Immature natural killer cell (primary cell): Measurements from ENCODE around the gene ARID4B. TPM values are rescaled to one million over a fixed set of nuclear protein-coding genes. Genes with fewer than 3 reads are reported as not detected.
"Not testable (repeated sequence)": the region's sequence is repeated elsewhere in the genome, so short reads cannot be mapped to it uniquely, and the experiment has no call there.

Experiments used
- DNase-seq, 3 donors: peaks; one replicate each; pipeline ENCODE4 v3.0.0; 2022; ENCODE audit warnings: mixed read lengths in 1 of 3
- H3K27ac Mint-ChIP-seq, 6 donors: one replicate each; pipeline ENCODE4 v1.8.0; 2020; ENCODE audit warnings: mixed read lengths in 6 of 6, mild to moderate bottlenecking in 5 of 6, inconsistent platforms in 4 of 6, moderate library complexity in 3 of 6
- H3K27me3 Mint-ChIP-seq, 3 donors: one replicate each; pipeline ENCODE4 v1.8.0; 2020 to 2021; ENCODE audit warnings: low read depth in 3 of 3, mild to moderate bottlenecking in 3 of 3, mixed read lengths in 3 of 3, moderate library complexity in 3 of 3, inconsistent platforms in 1 of 3
- H3K36me3 Mint-ChIP-seq, 3 donors: one replicate each; pipeline ENCODE4 v1.8.0; 2020; ENCODE audit warnings: mixed read lengths in 3 of 3, inconsistent platforms in 2 of 3, mild to moderate bottlenecking in 2 of 3
- H3K4me1 Mint-ChIP-seq, 2 donors: one replicate each; pipeline ENCODE4 v1.8.0; 2020; ENCODE audit warnings: inconsistent platforms in 2 of 2, mild to moderate bottlenecking in 2 of 2, mixed read lengths in 2 of 2, moderate library complexity in 1 of 2
- H3K4me3 Mint-ChIP-seq, 5 donors: one replicate each; pipeline ENCODE4 v1.8.0; 2020; ENCODE audit warnings: mild to moderate bottlenecking in 5 of 5, mixed read lengths in 5 of 5, inconsistent platforms in 3 of 5, moderate library complexity in 3 of 5
- H3K9me3 Mint-ChIP-seq, 6 donors: one replicate each; pipeline ENCODE4 v1.8.0; 2020; ENCODE audit warnings: mild to moderate bottlenecking in 6 of 6, mixed read lengths in 6 of 6, inconsistent platforms in 4 of 6, moderate library complexity in 3 of 6
- polyA plus RNA-seq, 3 donors: library from polyadenylated mRNA; unstranded; fragments of 300-500 nt; fragmentation: Illumina TruSeq; gene quantifications; one replicate each; pipeline ENCODE4 v1.2.3, GENCODE V29; 2021

Gene ARID4B
- polyA plus RNA-seq, 3 donors from 2014 or later, result 28.3 to 77.9 (median 34.2) TPM

- no peaks in the 10 kb centered on the region for H3K9me3 Mint-ChIP-seq
- no peaks in the 10 kb centered on the region for H3K27me3 Mint-ChIP-seq
- peak overlapping the region in 2 of 6 donors; percentile 10 for H3K27ac Mint-ChIP-seq
- H3K4me1 Mint-ChIP-seq, result peaks cover 74 to 92% of the 10 kb centered on the region in 2 donors
- no peaks in the 10 kb centered on the region for H3K36me3 Mint-ChIP-seq
- no peak for DNase-seq
- H3K4me3 Mint-ChIP-seq, result no peak overlapping the region
Observed at GRCh38 chr1:235266967-235267366, 61.0 kb downstream of the ARID4B start.

GRCh38 chr1:235266325-235266724 lies 61.7 kb downstream of the ARID4B start:
- Mint-ChIP-seq H3K4me1 (peaks cover 75 to 95% of the 10 kb centered on the region in 2 donors), H3K4me3 (no peak overlapping the region), H3K36me3 (no peaks in the 10 kb centered on the region), H3K27me3 (no peaks in the 10 kb centered on the region), H3K27ac (peak overlapping the region in 3 of 6 donors; percentile 10 to 51 (median 12)), H3K9me3 (no peaks in the 10 kb centered on the region)
- DNase-seq, result no peak

GRCh38 chr1:235265900-235266299 lies 62.1 kb downstream of the ARID4B start:
- Mint-ChIP-seq H3K36me3 (no peaks in the 10 kb centered on the region), H3K27ac (peak overlapping the region in 1 of 6 donors; percentile 51), H3K9me3 (no peaks in the 10 kb centered on the region), H3K4me3 (no peak overlapping the region), H3K4me1 (peaks cover 77 to 96% of the 10 kb centered on the region in 2 donors), H3K27me3 (no peaks in the 10 kb centered on the region)
- DNase-seq, result no peak

- no peaks in the 10 kb centered on the region for H3K27me3 Mint-ChIP-seq
- peak overlapping the region in 4 of 5 donors; percentile 4 to 63 (median 24) for H3K4me3 Mint-ChIP-seq
- peak overlapping the region in 3 of 6 donors; percentile 23 to 75 (median 26) for H3K27ac Mint-ChIP-seq
Observed at GRCh38 chr1:235264327-235264726, 63.7 kb downstream of the ARID4B start.

GRCh38 chr1:235262539-235262938 lies 65.4 kb downstream of the ARID4B start:
- Mint-ChIP-seq H3K27me3 (no peaks in the 10 kb centered on the region), H3K36me3 (no peaks in the 10 kb centered on the region), H3K4me1 (peaks cover 75 to 96% of the 10 kb centered on the region in 2 donors), H3K27ac (no peak overlapping the region), H3K9me3 (no peaks in the 10 kb centered on the region), H3K4me3 (no peak overlapping the region)
- DNase-seq, result no peak

More at GRCh38 chr1:235264327-235264726, 63.7 kb downstream of the ARID4B start:
- Mint-ChIP-seq H3K4me1 (peaks cover 75 to 96% of the 10 kb centered on the region in 2 donors), H3K9me3 (no peaks in the 10 kb centered on the region), H3K36me3 (no peaks in the 10 kb centered on the region)
- no peak for DNase-seq

- DNase-seq, result no peak
- H3K27ac Mint-ChIP-seq, result peak overlapping the region in 1 of 6 donors; percentile 16
- H3K4me3 Mint-ChIP-seq, result no peak overlapping the region
- no peaks in the 10 kb centered on the region for H3K9me3 Mint-ChIP-seq
- peaks cover 74 to 96% of the 10 kb centered on the region in 2 donors for H3K4me1 Mint-ChIP-seq
- no peaks in the 10 kb centered on the region for H3K36me3 Mint-ChIP-seq
- no peaks in the 10 kb centered on the region for H3K27me3 Mint-ChIP-seq
Observed at GRCh38 chr1:235261243-235261642, 66.7 kb downstream of the ARID4B start.

- no peak for DNase-seq
- Mint-ChIP-seq H3K27ac (peak overlapping the region; percentile 15 to 81 (median 60)), H3K9me3 (no peaks in the 10 kb centered on the region), H3K4me3 (peak overlapping the region; percentile 20 to 62 (median 44)), H3K36me3 (no peaks in the 10 kb centered on the region), H3K4me1 (peaks cover 62 to 90% of the 10 kb centered on the region in 2 donors), H3K27me3 (no peaks in the 10 kb centered on the region)
Observed at GRCh38 chr1:235259133-235259778, 68.7 kb downstream of the ARID4B start.

GRCh38 chr1:235258068-235258467 lies 69.9 kb downstream of the ARID4B start:
- H3K4me3 Mint-ChIP-seq, result peak overlapping the region in 1 of 5 donors; percentile 6
- peak overlapping the region in 5 of 6 donors; percentile 34 to 81 (median 72) for H3K27ac Mint-ChIP-seq
- DNase-seq, H3K9me3 Mint-ChIP-seq, H3K36me3 Mint-ChIP-seq, H3K27me3 Mint-ChIP-seq: not testable (repeated sequence)
- peaks cover 55 to 86% of the 10 kb centered on the region in 2 donors for H3K4me1 Mint-ChIP-seq

- Mint-ChIP-seq H3K27me3 (no peaks in the 10 kb centered on the region), H3K36me3 (no peaks in the 10 kb centered on the region), H3K27ac (peak overlapping the region in 2 of 6 donors; percentile 9 to 58), H3K9me3 (no peaks in the 10 kb centered on the region), H3K4me1 (peaks cover 35 to 65% of the 10 kb centered on the region in 2 donors), H3K4me3 (no peak overlapping the region)
- DNase-seq, result no peak
Observed at GRCh38 chr1:235254721-235255120, 73.3 kb downstream of the ARID4B start.

- Mint-ChIP-seq H3K27ac (peak overlapping the region in 2 of 6 donors; percentile 41 to 53), H3K27me3 (no peaks in the 10 kb centered on the region), H3K9me3 (no peaks in the 10 kb centered on the region), H3K4me1 (peaks cover 24 to 56% of the 10 kb centered on the region in 2 donors), H3K4me3 (no peak overlapping the region), H3K36me3 (no peaks in the 10 kb centered on the region)
- DNase-seq, result peak; percentile 50 to 65 (median 62)
Observed at GRCh38 chr1:235253219-235253962, 74.6 kb downstream of the ARID4B start.

- Mint-ChIP-seq H3K27ac (peak overlapping the region in 1 of 6 donors; percentile 12), H3K4me1 (peaks cover 15 to 46% of the 10 kb centered on the region in 2 donors), H3K9me3 (no peaks in the 10 kb centered on the region)
Observed at GRCh38 chr1:235250430-235250829, 77.5 kb downstream of the ARID4B start.

GRCh38 chr1:235246022-235246948 lies 81.7 kb downstream of the ARID4B start:
- Mint-ChIP-seq H3K9me3 (no peaks in the 10 kb centered on the region), H3K27ac (peak overlapping the region in 5 of 6 donors; percentile 30 to 85 (median 78)), H3K36me3 (no peaks in the 10 kb centered on the region), H3K4me1 (peaks cover 28 to 42% of the 10 kb centered on the region in 2 donors), H3K4me3 (no peak overlapping the region), H3K27me3 (no peaks in the 10 kb centered on the region)
- DNase-seq, result no peak

More at GRCh38 chr1:235250430-235250829, 77.5 kb downstream of the ARID4B start:
- H3K36me3 Mint-ChIP-seq, result no peaks in the 10 kb centered on the region
- no peaks in the 10 kb centered on the region for H3K27me3 Mint-ChIP-seq
- no peak for DNase-seq
- H3K4me3 Mint-ChIP-seq, result no peak overlapping the region

- no peak for DNase-seq
- Mint-ChIP-seq H3K27ac (peak overlapping the region; percentile 13 to 77 (median 52)), H3K36me3 (no peaks in the 10 kb centered on the region), H3K4me3 (peak overlapping the region in 4 of 5 donors; percentile 8 to 57 (median 18)), H3K27me3 (no peaks in the 10 kb centered on the region), H3K4me1 (peaks cover 35 to 53% of the 10 kb centered on the region in 2 donors), H3K9me3 (no peaks in the 10 kb centered on the region)
Observed at GRCh38 chr1:235244974-235245592, 82.9 kb downstream of the ARID4B start.
